ENCODE data around the gene ZNF276. TPM values are rescaled to one million over a fixed set of nuclear protein-coding genes. Genes with fewer than 3 reads are reported as not detected.

The ZNF276 gene
- total and polyA plus RNA-seq, 11 donors = 9.4 to 19.9 (median 12.7) TPM

Other genes with a start within 250 kb of the ZNF276 start
- 100 to 1,000 TPM in 1 of 9 donors, 10 to 100 TPM in 8; 53.6 to 123 (median 67.7) TPM for gene ANKRD11, start 231.0 kb upstream of the ZNF276 start, total RNA-seq
- gene ANKRD11, start 231.0 kb upstream of the ZNF276 start, polyA plus RNA-seq = 10 to 100 TPM; 53.9 to 80.8 TPM
- 100 to 1,000 TPM in 4 of 9 donors, 10 to 100 TPM in 5; 84.0 to 168 (median 95.9) TPM for gene SPG7, start 213.1 kb upstream of the ZNF276 start, total RNA-seq
- gene SPG7, start 213.1 kb upstream of the ZNF276 start, polyA plus RNA-seq = 100 to 1,000 TPM in 1 of 2 donors, 10 to 100 TPM in 1; 92.4 to 101 TPM
- gene RPL13, start 160.9 kb upstream of the ZNF276 start, total RNA-seq = 1,000 to 10,000 TPM in 6 of 9 donors, 100 to 1,000 TPM in 3; 701 to 3,315 (median 1,152) TPM
- gene RPL13, start 160.9 kb upstream of the ZNF276 start, polyA plus RNA-seq = 1,000 to 10,000 TPM; 2,775 to 5,500 TPM
- gene CPNE7, start 145.8 kb upstream of the ZNF276 start, total RNA-seq = under 1 TPM in 1 of 9 donors, not detected in 8; 0.20 TPM
- gene CPNE7, start 145.8 kb upstream of the ZNF276 start, polyA plus RNA-seq = under 1 TPM in 1 of 2 donors, not detected in 1; 0.50 TPM
- not detected for gene DPEP1, start 107.9 kb upstream of the ZNF276 start, total RNA-seq
- not detected for gene DPEP1, start 107.9 kb upstream of the ZNF276 start, polyA plus RNA-seq
- gene CHMP1A, start 63.8 kb upstream of the ZNF276 start, total RNA-seq = 10 to 100 TPM; 35.1 to 85.1 (median 44.6) TPM
- 10 to 100 TPM; 29.3 to 86.3 TPM for gene CHMP1A, start 63.8 kb upstream of the ZNF276 start, polyA plus RNA-seq
- gene SPATA33, start 63.7 kb upstream of the ZNF276 start, total RNA-seq = 1 to 10 TPM in 8 of 9 donors, under 1 TPM in 1; 0.94 to 5.1 (median 3.0) TPM
- gene SPATA33, start 63.7 kb upstream of the ZNF276 start, polyA plus RNA-seq = 1 to 10 TPM; 1.8 to 3.9 TPM
- gene CDK10, start 34.8 kb upstream of the ZNF276 start, total RNA-seq = 10 to 100 TPM; 16.1 to 31.4 (median 20.0) TPM
- 10 to 100 TPM; 22.9 to 30.7 TPM for gene CDK10, start 34.8 kb upstream of the ZNF276 start, polyA plus RNA-seq
- 10 to 100 TPM in 1 of 9 donors, 1 to 10 TPM in 8; 2.0 to 14.1 (median 4.0) TPM for gene SPATA2L, start 19.8 kb upstream of the ZNF276 start, total RNA-seq
- 10 to 100 TPM in 1 of 2 donors, 1 to 10 TPM in 1; 1.9 to 15.0 TPM for gene SPATA2L, start 19.8 kb upstream of the ZNF276 start, polyA plus RNA-seq
- gene VPS9D1, start 639 bp upstream of the ZNF276 start, total RNA-seq = 10 to 100 TPM in 6 of 9 donors, 1 to 10 TPM in 3; 7.6 to 17.0 (median 11.0) TPM
- 10 to 100 TPM in 1 of 2 donors, 1 to 10 TPM in 1; 7.3 to 20.2 TPM for gene VPS9D1, start 639 bp upstream of the ZNF276 start, polyA plus RNA-seq
- gene FANCA, start 95.1 kb downstream of the ZNF276 start, total RNA-seq = 10 to 100 TPM in 1 of 9 donors, 1 to 10 TPM in 4, under 1 TPM in 4; 0.50 to 10.1 (median 1.0) TPM
- 1 to 10 TPM; 1.1 to 4.0 TPM for gene FANCA, start 95.1 kb downstream of the ZNF276 start, polyA plus RNA-seq
- gene SPIRE2, start 106.9 kb downstream of the ZNF276 start, total RNA-seq = 1 to 10 TPM in 6 of 9 donors, under 1 TPM in 3; 0.31 to 2.3 (median 1.3) TPM
- under 1 TPM; 0.53 to 0.55 TPM for gene SPIRE2, start 106.9 kb downstream of the ZNF276 start, polyA plus RNA-seq
- 100 to 1,000 TPM in 5 of 9 donors, 10 to 100 TPM in 4; 75.8 to 115 (median 101) TPM for gene TCF25, start 152.1 kb downstream of the ZNF276 start, total RNA-seq
- gene TCF25, start 152.1 kb downstream of the ZNF276 start, polyA plus RNA-seq = 10 to 100 TPM; 52.5 to 96.4 TPM
- 1 to 10 TPM in 6 of 9 donors, under 1 TPM in 3; 0.42 to 2.1 (median 1.3) TPM for gene MC1R, start 197.3 kb downstream of the ZNF276 start, total RNA-seq
- gene MC1R, start 197.3 kb downstream of the ZNF276 start, polyA plus RNA-seq = 1 to 10 TPM; 1.4 to 1.6 TPM
- 10 to 100 TPM in 2 of 9 donors, 1 to 10 TPM in 7; 1.2 to 18.1 (median 4.1) TPM for gene TUBB3, start 201.8 kb downstream of the ZNF276 start, total RNA-seq
- gene TUBB3, start 201.8 kb downstream of the ZNF276 start, polyA plus RNA-seq = 1 to 10 TPM in 1 of 2 donors, under 1 TPM in 1; 0.19 to 9.1 TPM
- 10 to 100 TPM; 29.0 to 89.3 (median 36.1) TPM for gene DEF8, start 227.2 kb downstream of the ZNF276 start, total RNA-seq
- gene DEF8, start 227.2 kb downstream of the ZNF276 start, polyA plus RNA-seq = 10 to 100 TPM; 57.1 to 68.8 TPM

Measured in heart left ventricle (tissue), 11 donors.